Stomach (tissue), 4 donors: ENCODE data around the gene LRP1B.

Experiments used
- POLR2A ChIP-seq, 4 donors: fragments of 450-650 bp; IDR thresholded peaks; one replicate each; pipeline ENCODE4 v1.6.1; 2016; ENCODE audit warnings: antibody characterized with exemption in 4 of 4, control low read depth in 2 of 4, mild to moderate bottlenecking in 1 of 4, moderate library complexity in 1 of 4
- TF ChIP-seq, protein P1 (sequence below), 7 experiments: fragments of 450-650 bp in 4 of 7; fragments of 200-600 bp in 3 of 7; sonication (generic) in 3 of 7; IDR thresholded peaks; one replicate each; pipeline ENCODE4 v1.5.1; 2016 to 2019; ENCODE audit warnings: antibody characterized with exemption in 7 of 7, control low read depth in 2 of 7, mild to moderate bottlenecking in 1 of 7

- no peak for TF ChIP-seq POLR2A (IDR thresholded peaks at IDR 0.05)
- TF ChIP-seq, protein P1, sequence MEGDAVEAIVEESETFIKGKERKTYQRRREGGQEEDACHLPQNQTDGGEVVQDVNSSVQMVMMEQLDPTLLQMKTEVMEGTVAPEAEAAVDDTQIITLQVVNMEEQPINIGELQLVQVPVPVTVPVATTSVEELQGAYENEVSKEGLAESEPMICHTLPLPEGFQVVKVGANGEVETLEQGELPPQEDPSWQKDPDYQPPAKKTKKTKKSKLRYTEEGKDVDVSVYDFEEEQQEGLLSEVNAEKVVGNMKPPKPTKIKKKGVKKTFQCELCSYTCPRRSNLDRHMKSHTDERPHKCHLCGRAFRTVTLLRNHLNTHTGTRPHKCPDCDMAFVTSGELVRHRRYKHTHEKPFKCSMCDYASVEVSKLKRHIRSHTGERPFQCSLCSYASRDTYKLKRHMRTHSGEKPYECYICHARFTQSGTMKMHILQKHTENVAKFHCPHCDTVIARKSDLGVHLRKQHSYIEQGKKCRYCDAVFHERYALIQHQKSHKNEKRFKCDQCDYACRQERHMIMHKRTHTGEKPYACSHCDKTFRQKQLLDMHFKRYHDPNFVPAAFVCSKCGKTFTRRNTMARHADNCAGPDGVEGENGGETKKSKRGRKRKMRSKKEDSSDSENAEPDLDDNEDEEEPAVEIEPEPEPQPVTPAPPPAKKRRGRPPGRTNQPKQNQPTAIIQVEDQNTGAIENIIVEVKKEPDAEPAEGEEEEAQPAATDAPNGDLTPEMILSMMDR (IDR thresholded peaks at IDR 0.05): no peak
Observed at GRCh38 chr2:140270224-140270623, 1860.6 kb downstream of the LRP1B start.
